Inflammatory macrophage treated with lipopolysaccharide for 4 hours (primary cell): ENCODE measurements around the gene ATP6V1F.
A peak's percentile ranks its signal among the peaks of the same experiment; 100 is the strongest.

ENCODE experiments used
- DNase-seq: peaks from one replicate; pipeline ENCODE4 v3.0.0-alpha.2; 2020

ATP6V1F gene, protein sequence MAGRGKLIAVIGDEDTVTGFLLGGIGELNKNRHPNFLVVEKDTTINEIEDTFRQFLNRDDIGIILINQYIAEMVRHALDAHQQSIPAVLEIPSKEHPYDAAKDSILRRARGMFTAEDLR

DNA sequence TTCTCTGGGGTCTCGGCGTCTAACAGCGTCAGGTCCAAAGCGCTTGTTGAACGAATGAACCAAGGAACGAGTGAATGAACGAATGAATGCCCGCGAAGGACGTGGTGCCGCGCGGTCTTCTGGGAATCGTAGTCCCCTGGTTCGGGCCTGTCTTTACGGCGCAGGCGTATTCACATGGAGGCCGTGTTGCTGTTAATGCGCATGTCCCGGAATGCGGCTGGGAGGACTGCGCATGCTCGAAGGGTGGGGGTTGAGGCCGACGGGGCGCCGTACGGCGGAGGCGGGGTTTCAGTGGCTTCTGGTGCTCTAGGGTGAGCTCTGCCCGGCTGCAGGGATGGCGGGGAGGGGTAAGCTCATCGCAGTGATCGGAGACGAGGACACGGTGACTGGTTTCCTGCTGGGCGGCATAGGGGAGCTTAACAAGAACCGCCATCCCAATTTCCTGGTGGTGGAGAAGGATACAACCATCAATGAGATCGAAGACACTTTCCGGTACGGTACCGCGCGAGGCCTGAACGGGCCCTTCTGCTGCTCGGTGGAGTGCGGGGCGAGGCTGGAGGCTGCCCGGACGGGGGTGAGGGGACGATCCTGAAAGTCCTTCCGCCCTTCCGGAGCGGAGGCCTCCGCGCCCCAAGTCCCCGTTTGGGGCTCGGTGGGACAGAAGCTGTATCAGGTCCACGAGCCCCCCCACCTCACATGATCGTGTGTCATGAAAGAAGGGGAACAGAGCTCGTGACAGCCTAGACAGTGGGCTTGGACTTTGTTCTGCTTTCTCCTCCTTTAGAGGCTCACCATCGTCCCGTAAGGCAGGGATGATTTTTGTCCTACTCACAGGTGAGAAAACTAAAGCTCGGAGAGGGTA is at the start of gene ATP6V1F:
Gene ATP6V1F, plus strand, starts transcription at position 286 of the 862 bp plus-strand sequence. Its CDS starts 49 bp downstream, at position 335.
- peak; percentile 97 for DNase-seq

GRCh38 chr7:128814499-128814898 is 48.2 kb upstream of the ATP6V1F start:
- DNase-seq, result no peak

GRCh38 chr7:128815289-128815942 is 47.2 kb upstream of the ATP6V1F start:
- peak; percentile 55 for DNase-seq

DNA sequence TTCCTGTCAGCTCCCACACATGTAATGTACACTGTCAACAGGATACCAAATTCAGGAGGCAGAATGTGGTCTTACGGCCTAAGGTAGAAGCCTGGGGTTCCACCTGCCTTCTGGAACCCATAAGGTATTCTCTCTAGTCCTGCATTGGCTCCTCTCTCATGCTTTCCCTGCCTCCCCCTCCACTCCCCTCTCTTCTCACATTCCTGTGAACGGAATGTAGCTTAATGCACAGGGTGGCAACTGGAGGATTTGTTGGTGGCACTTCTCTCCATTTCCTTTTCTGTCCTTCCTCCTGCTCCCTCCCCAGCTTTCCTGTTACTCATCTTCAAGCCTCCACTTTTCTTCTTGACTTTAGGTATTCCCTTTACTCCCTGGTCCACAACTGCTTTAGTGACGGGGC is 44.0 kb upstream of the ATP6V1F start:
- DNase-seq, result no peak

- no peak for DNase-seq
Measured at GRCh38 chr7:128821724-128822123, 40.9 kb upstream of the ATP6V1F start.

- DNase-seq, result no peak
Measured at GRCh38 chr7:128826512-128826911, 36.1 kb upstream of the ATP6V1F start.

- no peak for DNase-seq
Measured at GRCh38 chr7:128826916-128827247, 35.8 kb upstream of the ATP6V1F start.

DNA sequence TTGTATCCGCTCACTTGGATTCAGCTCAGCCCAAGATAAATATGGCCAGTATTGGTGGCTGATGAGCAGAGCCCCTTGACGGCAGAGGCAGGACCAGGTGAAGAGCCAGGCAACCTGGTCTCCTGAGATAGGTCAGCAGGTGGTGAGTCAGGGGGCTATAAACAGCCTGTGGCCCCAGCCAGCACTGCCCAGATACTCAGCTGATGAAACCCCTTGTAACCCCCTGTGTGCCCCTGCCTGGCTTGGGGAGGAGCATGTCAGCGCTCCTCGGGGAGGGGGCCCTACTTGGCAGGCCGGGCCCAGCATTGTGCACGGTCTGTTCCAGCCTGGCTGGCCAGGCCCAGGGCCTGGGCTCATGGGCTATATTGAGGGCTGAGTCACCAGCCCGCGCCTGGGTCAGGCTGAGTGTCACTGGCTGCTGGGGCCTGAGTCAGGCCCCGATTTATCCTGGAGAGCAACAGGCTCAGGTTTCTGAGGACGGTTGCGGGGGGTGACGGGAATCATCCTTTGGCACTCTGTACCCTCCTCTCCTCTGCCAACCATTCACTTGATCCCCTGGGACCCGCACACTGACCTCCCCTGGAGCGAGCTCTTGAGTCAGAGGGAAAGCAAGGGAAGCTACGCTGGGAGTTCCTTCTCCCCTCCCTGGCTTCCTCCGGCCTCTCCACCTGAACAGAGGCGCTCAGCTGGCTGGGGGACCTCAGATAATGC is 35.3 kb upstream of the ATP6V1F start:
- DNase-seq, result no peak

DNA sequence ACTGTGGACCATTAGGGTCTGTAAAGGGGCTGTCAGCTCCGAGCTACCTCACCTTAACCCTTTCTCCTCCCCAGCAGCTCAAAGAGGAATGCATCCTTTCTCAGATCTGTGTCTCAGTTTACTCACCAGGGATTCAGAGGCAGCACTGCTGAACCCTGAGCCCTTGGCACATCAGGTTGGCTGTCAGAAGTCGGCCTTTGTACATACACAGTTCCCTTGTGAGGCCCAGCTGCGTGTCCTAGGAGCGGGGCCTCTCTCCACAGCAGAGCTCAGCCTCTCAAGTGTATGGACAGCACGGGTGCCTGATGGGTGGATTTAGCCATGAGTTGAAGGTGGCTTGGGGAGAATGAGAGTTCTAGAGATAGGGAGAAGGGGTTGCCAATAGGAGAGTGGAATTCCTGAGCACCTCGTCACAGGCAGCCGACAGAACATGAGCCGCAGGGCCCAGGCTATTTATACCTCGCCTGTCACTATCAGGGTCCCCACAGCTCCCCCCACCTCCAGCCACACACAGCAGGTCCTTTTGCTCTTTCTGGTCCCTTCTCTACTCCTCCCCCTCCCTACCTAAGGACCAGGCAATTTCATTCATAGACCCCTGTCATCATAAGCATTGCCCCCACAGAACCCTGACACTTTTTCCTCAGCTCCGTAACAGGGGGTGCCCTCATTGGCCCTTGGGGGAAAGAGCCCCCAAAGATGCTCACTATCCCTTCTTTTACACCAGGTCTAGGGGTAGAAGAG is 34.5 kb upstream of the ATP6V1F start:
- no peak for DNase-seq

GRCh38 chr7:128829391-128830166 is 33.1 kb upstream of the ATP6V1F start:
- DNase-seq, result no peak

DNA sequence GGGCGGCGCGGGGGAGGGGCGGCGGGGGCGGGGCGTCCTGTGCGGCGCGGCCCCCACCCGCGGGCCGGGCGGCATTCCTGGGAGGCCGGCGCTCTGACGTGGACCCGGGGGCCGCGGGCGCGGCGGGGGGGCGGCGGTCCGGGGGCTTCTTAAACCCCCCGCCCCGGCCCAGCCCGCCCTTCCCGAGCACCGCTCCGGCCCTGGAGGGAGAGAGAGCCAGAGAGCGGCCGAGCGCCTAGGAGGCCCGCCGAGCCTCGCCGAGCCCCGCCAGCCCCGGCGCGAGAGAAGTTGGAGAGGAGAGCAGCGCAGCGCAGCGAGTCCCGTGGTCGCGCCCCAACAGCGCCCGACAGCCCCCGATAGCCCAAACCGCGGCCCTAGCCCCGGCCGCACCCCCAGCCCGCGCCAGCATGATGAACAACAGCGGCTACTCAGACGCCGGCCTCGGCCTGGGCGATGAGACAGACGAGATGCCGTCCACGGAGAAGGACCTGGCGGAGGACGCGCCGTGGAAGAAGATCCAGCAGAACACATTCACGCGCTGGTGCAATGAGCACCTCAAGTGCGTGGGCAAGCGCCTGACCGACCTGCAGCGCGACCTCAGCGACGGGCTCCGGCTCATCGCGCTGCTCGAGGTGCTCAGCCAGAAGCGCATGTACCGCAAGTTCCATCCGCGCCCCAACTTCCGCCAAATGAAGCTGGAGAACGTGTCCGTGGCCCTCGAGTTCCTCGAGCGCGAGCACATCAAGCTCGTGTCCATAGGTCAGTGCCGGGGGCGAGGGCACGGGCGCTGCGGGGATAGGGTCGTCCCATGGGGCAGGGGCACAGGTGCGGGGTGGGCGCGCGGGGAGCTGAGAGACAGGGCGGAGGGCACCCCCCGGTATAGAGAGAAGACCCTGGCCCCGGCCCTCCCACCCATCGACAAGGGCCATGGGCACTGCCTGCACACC is 32.2 kb upstream of the ATP6V1F start, which contains the start of gene FLNC:
Gene FLNC, plus strand, starts transcription at position 176 of the 947 bp plus-strand sequence. Its CDS starts 232 bp downstream, at position 408.
- DNase-seq, result peak; percentile 23

DNA sequence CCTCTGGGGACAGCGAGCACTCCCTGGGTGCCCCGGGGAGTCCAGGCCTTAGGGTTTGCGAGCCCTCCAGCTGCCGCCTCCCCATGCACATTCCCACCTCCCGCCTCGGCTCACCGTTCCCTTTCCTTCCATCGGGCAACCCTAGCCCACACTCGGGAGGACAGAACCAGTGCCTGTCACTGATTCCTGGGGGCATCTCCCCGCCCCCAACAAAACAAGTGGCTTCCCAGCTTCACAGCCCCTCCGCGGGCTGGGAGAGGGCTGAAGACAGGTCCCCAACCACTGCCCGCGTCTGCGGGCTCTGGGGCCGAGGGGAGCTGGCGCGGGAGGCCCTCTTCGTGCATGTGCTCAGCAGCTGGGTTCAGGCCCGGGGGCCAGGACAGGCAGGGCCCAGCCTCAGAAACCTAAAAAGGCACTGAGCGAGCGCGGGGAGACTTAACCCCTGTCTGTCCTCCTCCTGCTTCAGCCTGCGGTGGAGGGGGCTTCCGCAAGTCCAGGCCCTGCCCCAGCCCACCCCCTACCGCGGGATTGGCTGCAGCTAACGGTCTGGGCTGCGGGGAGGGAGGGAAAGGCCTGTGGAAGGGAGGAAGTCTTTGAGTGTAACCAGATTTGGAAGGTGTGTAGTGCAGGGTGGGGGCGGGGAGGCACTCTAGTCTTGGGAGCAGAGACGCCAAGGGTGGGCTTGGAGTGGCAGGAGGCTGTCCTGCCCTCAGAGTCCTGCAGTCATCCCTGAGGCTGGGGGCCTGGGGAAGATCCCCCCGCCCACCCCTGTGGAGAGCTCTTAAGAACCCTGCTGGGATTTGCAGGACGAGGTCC is 31.3 kb upstream of the ATP6V1F start:
- DNase-seq, result no peak

GRCh38 chr7:128831994-128832879 is 30.4 kb upstream of the ATP6V1F start:
- DNase-seq, result no peak

DNA sequence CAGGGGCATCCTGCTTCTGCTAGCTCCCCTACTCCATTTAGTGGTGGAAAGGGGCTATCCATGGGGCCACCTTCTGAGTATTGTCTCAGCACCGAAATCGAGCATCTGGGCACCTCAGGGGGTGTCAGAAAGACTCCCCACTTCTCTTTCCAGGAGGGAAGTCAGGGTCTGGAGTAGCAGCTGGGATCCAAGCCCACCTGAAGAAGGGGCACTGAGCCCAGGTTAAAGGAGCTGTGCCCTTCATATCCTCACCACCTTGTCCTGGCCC is 29.8 kb upstream of the ATP6V1F start:
- no peak for DNase-seq

DNA sequence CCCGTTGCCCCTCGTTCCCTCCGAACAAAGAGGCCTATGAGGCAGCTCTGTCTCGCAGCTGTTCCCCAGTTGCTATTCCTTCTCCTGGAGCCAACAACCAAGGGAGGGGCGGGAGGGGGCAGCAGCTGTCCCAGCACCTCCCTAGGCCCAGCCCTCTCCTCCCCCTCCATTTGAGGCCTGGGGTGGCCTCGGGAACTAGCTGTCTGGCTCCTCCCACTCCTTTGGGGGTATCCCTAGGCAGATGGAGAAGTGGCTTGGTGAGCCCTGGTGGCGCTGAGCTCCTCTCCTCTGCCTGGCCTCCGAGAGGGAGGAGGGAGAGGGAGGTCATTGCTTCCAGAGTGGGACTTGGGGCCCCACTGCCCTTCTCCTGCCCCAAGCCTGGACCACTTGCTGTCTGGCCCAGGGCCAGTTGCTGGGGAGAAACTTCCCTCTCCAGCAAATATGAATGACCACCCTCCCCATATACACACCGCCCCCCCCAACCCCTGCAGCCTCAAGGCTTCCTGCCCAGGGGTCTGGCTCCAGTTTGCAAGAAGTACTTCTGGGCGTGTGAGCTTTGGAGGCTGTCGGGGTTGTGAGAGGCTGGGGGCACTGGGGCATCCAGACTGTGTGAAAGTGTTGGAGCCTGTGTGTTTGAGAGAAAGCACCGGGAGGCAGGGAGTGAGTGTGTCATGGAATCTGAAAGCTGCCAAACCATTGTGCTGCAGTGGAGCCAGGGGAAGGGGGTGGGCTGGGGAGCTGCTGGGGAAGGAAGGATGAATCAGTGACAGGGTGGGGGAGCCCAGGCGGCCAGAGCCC is 29.3 kb upstream of the ATP6V1F start:
- DNase-seq, result peak; percentile 17

GRCh38 chr7:128833946-128834325 is 28.7 kb upstream of the ATP6V1F start:
- no peak for DNase-seq

- DNase-seq, result no peak
Measured at GRCh38 chr7:128835231-128835751, 27.4 kb upstream of the ATP6V1F start.
